ENCODE measurements around the gene ALG6.
"Not testable (repeated sequence)": the region's sequence is repeated elsewhere in the genome, so short reads cannot be mapped to it uniquely, and the experiment has no call there.

The ALG6 gene

DNA sequence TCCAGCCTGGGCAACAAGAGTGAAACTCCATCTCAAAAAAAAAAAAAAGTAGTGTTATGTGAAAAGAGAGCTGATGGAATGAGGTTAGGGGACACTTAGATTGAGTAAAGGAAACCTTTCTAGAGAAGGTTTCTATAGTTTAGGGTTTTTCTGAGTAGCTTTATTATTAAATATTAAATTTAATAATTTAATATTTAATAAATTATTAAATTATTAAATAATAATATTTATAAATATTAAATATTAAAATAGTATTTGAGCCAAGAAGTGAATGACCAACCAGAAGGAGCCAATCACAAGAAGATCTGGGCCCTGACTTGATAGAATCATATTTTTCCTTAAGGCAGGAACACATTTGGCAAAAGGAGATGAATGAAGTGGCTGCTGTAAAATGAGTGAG lies 50.7 kb downstream of the ALG6 start:
- FAIRE-seq, result no peak

DNA sequence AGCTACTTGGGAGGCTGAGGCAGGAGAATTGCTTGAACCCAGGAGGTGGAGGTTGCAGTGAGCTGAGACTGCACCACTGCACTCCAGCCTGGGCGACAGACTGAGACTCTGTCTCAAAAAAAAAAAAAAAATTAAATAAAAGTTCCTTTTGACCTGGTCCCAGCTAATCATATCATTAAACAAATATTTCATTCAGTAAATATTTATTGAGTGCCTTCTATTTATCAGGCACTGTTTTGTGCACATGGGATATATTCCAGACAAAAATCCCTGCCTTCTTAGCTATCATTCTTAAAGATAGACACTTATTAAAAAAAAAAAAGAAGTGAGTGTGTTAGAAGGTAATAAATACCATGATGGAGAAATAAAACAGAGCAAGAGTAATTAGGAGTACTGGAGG lies 53.3 kb downstream of the ALG6 start:
- not testable (repeated sequence) for FAIRE-seq

DNA sequence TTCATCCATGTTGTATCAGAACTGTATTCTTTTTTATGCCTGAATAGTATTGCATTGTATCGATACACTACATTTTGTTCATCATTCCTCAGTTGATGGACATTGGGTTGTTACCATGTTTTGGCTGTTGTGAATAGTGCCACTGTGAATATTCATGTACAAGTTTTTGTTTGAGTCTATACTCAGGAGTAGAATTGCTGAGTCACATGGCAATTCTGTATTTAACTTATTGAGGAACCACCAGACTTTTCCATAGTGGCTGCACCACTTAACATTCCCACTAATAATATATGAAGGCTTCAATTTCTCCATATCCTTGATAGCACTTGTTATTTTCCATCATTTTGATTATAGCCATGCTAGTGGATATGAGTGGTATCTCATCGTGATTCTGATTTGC lies 56.2 kb downstream of the ALG6 start:
- no peak for FAIRE-seq

DNA sequence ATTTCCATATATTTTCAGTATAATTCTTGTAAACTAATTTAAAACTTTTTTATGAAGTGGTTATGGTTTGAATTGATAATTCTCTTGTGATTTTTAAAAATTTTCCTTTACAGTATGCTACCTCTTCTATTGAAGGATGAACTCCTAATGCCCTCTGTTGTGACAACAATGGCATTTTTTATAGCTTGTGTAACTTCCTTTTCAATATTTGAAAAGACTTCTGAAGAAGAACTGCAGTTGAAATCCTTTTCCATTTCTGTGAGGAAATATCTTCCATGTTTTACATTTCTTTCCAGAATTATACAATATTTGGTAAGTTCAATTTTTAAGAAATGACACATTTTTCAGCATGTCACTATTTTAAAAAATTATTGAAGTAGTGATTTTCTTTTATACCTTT lies 61.4 kb downstream of the ALG6 start:
- FAIRE-seq, result no peak

DNA sequence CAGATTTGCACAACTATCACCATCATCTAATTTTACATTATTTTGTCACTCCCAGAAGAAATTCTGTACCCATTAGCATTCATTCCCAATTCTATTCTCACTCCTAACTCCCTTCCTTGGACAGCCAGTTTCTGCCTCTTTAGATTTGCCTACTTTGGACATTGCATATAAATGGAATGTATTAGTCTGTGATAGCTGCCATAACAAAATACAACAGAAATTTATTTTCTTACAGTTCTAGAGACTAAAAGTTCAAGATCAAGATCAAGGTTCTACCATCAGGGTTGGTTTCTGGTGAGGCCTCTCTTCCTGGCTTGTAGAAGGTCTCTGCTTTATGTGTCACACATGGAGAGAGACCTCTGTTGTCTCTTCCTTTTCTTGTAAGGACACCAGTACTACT lies 61.9 kb downstream of the ALG6 start:
- no peak for FAIRE-seq

DNA sequence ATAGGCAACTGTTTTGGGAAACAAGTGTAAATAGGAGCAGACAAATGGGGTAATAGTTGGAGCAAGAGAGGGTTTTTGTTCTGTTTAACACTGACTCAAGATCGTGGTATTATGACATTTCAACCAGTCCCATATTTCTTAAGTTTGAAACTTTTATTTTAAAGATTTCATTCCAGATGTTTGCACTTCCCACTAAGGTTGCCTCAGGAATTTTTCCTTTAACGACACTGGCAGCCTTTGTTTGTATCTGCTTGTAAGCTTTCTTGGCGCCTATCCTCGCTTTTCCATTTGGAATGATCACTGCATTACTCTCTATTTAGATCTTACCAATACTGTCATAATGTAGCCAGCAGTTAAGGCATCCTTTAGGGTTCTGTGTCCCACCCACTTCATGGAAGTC lies 67.7 kb downstream of the ALG6 start:
- no peak for FAIRE-seq

DNA sequence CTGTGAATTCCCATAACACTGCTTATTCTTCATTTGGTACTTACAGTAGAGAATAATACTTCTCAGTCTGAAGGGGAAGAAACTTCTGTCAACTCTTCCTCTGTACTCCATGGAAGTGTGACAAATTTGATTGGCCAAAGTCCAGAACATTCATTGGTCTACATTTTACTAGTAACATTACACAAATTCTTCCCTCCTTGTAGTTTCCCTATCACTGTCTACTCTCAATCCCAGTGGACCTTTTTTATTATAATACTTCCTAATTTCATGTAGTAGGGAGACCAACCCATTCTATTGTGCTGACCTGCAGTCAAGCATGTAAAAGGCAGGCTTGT lies 74.7 kb downstream of the ALG6 start:
- no peak for FAIRE-seq

DNA sequence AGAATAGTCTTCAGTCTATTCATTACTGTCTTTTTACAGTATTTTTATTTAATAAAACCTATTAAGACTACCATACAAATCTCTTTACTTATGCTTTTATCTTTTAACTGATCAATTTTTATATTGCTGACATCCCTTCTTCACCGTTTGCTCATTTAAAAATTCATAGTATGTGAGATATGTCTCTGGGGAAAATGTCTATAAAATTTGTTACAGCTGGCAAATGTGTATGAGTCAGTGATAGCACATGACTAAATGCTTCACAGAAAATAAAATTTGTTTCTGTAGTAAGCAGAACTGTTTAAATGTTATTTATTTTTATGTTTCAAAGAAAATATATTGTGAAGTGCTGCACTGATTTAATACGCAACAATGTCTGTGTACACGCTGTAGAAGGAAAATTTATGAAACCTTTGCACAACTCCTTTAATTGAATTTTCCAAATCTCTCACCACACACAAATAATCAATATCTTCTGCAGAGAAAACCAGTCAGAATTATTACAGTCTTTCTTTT lies 81.4 kb downstream of the ALG6 start:
- no peak for FAIRE-seq

DNA sequence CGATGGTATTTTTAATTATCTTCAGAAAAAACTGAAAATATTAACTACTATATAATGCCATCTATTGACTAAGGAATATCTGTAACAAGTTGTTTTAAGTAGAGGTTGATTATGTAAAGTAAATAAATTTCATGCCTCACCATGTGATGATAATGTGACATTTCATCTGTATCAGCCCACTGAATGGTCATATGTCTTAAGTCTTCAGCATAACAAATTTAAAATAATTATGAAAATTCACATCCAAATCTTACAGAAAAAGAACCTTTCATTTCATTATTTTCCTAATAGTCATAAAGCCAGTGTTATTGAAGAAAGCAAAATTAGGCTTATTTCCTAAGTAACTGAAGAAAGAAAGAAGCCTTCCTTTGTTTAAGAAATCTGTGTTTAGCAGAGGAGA lies 83.0 kb downstream of the ALG6 start:
- FAIRE-seq, result no peak

DNA sequence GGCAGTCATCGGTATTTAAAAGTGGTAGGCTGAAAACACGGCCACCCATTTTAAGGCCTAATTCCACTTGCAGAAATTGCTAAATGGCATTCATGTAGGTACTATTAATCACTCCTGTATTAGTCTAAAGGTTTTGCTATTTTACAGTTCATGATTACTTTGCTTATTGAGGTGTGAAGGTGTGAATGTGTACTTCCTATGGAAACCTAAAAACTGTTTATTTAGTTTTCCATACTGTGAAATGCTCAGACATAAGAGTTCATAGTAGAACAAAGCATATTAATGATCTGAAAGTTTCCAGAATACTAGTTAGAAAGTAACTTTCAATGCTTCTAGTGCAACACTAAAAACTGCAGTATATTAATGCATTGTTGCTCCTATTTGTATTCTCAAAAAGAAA lies 85.8 kb downstream of the ALG6 start:
- FAIRE-seq, result no peak

DNA sequence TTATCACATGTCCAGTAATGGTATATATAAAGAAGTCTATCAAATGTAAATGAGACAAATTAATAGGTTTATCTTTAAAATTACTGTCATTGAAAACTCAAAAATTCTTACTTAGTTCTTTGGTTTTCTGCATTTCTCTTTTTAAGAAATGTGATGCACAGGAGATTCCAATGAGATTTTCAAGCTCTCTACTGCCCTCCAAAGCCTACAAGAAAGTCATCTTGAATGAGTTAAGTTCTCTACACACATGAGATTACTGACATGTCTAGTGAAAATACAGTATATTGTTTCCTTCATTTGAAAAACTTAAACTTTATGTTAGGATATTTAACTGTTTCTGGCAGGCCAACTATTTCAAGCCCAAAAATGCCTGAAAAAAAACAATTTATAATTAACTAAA lies 86.8 kb downstream of the ALG6 start:
- FAIRE-seq, result peak; percentile 76

DNA sequence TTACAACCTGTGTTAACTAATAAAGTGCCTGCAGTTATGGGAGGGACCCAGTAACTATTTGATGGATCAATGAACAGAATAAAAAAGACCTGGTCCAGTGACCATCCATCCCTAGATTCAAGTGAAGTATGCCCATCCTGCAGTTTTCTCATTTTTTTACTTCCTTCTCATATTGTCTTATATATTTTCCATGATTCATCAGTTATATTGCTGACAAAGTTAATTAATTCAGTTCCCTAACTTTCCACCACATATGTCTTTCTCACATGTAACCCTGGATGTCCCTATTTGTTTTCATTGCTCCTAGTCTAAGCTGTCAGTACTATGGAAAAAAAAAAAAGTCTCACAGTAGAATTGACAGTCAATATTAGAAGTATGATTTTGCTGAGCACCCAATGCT lies 91.3 kb downstream of the ALG6 start:
- no peak for FAIRE-seq

DNA sequence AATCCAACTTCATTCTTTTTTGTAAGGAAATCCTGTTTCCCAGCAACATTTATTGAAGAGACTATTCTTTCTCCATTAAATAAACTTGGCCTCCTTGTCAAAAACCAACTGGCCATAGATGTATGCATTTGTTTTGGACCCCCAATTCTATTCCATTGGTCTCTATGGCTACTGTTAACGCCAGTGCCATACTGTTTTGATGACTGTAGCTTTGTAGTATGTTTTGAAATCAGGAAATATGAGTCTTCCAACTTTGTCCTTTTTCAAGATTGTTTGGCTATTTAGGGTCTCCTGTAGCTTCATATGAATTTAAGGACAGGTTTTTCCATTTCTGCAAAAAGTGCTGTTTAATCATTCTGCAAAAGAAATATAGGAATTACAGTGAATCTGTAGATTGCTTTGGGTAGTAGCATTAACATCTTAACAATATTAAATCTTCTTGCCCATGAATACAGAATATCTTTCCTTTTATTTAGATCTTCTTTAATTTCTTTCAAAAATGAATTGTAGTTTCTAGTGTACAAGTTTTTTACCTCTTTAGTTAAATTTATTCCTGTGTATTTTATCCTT lies 94.3 kb downstream of the ALG6 start:
- no peak for FAIRE-seq

DNA sequence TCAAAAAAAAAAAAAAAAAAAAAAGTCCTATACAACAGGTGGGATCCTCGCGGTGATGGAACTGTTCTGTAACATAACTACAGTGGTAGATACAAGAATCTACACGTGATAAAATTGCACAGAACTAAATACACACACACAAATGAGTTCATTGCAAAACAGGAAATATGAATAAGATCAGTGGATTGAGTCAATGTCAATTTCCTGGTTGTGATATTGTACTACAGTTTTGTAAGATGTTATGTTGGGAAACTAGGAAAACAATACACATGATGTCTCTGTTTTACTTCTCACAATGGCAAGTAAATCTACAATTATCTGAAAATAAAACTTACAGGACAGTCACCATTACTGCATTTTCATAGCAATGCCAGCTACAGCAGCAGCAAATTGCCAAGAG lies 95.8 kb downstream of the ALG6 start:
- FAIRE-seq, result no peak

DNA sequence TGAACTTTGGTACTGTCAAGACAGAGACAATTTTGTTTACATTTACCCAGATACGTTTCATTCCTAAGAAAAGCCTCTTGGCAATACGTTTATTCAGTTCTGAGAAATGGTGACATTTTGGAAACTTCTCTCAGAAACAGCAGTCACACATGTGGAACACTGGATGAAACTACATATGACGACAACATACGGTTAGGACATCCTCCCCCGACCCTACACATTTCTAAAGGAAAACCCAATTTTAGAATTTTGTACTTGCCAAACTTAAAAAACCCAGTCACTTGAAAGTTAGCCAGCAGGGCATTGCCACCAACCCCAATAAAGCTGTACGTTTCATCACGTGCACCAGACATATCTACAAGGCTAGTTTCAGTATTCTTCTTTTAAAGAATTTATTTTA lies 98.8 kb downstream of the ALG6 start:
- no peak for FAIRE-seq

DNA sequence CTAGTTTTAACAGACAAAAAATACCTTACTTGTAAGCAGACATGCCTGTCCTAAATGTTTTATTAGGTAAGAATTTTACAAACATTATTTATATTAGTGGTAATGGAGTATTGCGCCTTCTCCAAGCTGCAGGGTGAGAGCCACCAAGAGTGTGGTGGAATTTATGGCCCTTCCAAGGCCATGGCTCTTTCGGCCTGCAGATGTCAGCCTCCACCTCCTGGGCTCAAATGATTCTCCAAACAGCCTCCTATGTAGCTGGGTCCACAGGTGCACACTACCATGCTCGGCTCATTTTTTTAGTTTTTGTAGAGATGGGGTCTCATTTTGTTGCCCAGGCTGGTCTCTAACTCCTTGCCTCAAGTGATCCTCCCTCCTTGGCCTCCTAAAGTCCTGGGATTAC lies 99.3 kb downstream of the ALG6 start:
- no peak for FAIRE-seq

DNA sequence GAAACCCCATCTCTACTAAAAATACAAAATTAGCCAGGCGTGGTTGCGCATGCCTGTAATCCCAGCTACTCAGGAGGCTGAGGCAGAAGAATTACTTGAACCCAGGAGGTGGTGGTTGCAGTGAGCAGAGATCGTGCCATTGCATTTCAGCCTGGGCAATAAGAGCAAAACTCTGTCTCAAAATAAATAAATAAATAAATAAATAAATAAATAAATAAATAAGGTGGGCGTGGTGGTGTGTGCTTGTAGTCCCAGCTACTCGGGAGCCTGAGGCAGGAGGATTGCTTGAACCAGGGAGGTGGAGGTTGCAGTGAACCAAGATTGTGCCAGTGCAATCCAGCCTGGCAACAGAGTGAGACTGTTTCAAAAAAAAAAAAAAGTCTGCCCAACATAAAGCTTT lies 101.3 kb downstream of the ALG6 start:
- FAIRE-seq, result not testable (repeated sequence)

DNA sequence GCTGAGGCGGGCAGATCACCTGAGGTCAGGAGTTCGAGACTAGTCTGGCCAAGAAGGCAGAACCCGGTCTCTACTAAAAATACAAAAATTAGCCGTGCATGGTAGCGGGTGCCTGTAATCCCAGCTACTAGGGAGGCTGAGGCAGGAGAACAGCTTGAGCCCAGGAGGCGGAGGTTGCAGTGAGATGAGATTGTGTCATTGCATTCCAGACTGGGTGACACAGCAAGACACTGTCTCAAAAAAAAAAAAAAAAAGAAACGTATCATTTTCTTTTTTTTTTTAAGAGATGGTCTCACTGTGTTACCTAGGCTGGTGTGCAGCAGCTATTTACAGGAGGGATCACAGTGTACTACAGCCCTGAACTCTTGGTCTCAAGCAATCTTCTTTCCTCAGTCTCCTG lies 108.3 kb downstream of the ALG6 start:
- FAIRE-seq, result no peak

DNA sequence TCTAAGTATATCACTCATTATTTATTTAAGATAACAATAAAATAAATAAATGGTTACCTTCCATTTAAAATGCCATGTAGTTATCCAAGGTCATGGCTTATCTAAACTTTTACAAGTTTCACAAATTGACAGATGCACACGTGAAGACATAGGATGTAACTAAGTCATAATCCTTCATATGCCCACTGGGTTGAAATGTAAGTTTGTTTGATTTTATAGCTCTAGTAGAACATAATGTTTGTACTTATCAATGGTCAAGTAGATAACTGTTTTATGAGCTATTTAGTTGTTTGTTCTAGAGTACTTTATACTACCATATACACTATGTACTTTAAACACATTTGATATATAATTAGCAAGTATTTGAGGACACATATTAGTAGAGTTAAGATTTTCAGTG lies 112.6 kb downstream of the ALG6 start:
- no peak for FAIRE-seq

DNA sequence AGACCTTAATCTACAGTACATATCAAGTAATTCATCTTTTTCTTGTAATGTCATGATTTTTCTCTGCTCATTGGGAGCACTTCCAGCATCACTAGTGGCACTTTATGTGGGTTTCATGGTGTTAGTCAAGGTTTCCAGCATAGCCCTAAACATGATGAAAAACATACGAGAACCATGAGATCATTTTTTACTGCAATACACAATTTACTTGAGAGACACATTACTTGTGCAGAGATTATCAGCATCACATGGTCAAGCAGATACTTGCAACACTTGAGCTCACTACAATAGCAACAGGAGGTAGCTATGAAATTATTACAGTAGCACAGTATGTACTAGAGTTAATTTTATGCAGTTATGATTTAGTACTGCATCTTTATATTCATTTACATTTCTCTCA lies 119.2 kb downstream of the ALG6 start:
- no peak for FAIRE-seq

DNA sequence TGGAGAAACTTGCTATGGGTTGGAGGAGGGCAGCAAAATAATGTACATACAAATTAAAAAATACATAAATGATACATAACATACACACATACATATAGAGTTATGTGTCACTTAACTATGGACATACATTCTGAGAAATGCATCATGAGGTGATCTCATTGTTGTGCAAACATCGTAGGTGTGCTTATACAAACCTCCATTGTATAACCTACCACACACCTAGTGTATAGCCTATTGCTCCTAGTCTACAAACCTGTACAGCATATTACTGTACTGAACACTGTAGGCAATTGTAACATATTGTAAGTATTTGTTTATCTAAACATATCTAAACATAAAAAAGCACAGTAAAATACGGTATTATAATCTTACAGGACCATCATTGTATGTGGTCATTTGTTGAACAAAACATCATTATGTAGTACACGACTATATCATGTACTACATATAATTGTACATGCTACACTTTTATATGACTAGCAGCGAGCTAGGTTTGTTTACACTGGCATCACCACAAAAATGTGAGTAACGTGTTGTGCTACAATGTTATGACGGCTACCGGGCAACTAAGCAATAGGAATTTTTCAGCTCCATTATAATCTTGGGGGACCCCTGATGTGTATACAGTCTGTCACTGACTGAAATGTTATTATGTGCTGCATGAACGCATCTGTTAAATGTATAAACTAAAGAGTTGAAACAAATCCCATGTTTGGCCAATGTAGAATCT lies 120.1 kb downstream of the ALG6 start:
- FAIRE-seq, result no peak

Data from islet of Langerhans (tissue), 1 donor.